K562 (cell line): Measurements from ENCODE around the gene GMDS. TPM values are rescaled to one million over a fixed set of nuclear protein-coding genes. Genes with fewer than 3 reads are reported as not detected.

ENCODE experiments used
- ATAC-seq: fragments of 200-7000 bp; cut with Tn5 transposase; 3 replicates; pipeline ENCODE4 v1.9.1; 2020; ENCODE audit warnings: moderate library complexity
- BruUV-seq: library from RNA; stranded (reverse); fragments of 400-500 nt; replicated peaks from 2 replicates; lab custom pipeline; 2021; lab: Mats Ljungman, UMichigan
- CTCF ChIA-PET: fragments of 300-600 bp; formaldehyde crosslinking; extraction: SDS; loops from one replicate; lab custom pipeline; 2021; ENCODE audit warnings: low intra/inter-chr PET ratio; lab: Yijun Ruan, JAX
- POLR2A ChIA-PET: fragments of 300-600, 350-650 bp; sonication (Branson Sonifier 250); formaldehyde crosslinking; extraction: SDS; loops from one replicate; lab custom pipeline; 2021; ENCODE audit warnings: antibody characterized with exemption, inconsistent platforms; lab: Yijun Ruan, JAX
- DNase-seq, 4 experiments: peaks; one replicate each; pipeline versions ENCODE4 v3.0.0 to v3.0.0-alpha.2; 2011 to 2018; ENCODE audit warnings: low spot score in 3 of 4, mixed read lengths in 3 of 4; ENCODE audit errors: extremely low read depth in 1 of 4
- FAIRE-seq: peaks from 2 replicates; lab custom pipeline; 2011; peaks lifted over from hg19 to GRCh38; lab: Jason Lieb, UNC
- H2AFZ ChIP-seq: 2 replicates; pipeline ENCODE4 v1.6.0; 2011; ENCODE audit warnings: low read depth, low read length, control low read depth, inconsistent platforms
- H3K27ac ChIP-seq: fragments of 200-600 bp; 3 replicates; pipeline ENCODE4 v1.8.0; 2011; ENCODE audit warnings: low read depth, mild to moderate bottlenecking, control low read depth, inconsistent platforms, low read length, moderate library complexity, mixed read lengths; ENCODE audit errors: extremely low read depth
- H3K27me3 ChIP-seq, 2 experiments: fragments of 300-600 bp in 1 of 2; 2 replicates in 1 of 2; 3 replicates in 1 of 2; pipeline versions ENCODE4 v1.6.0 to v1.8.0; 2011; ENCODE audit warnings: inconsistent platforms in 2 of 2, low read length in 2 of 2, mild to moderate bottlenecking in 1 of 2, mixed read lengths in 1 of 2, moderate library complexity in 1 of 2; ENCODE audit not compliant: control insufficient read depth in 2 of 2, insufficient read depth in 2 of 2
- H3K36me3 ChIP-seq: fragments of 300-600 bp; 3 replicates; pipeline ENCODE4 v1.8.0; 2011; ENCODE audit warnings: mild to moderate bottlenecking, low read length, inconsistent platforms; ENCODE audit not compliant: control insufficient read depth, insufficient read depth
- H3K4me1 ChIP-seq, 2 experiments: fragments of 200-600 bp in 1 of 2; replicated peaks in 1 of 2; 2 replicates in 1 of 2; 3 replicates in 1 of 2; pipeline versions ENCODE4 v1.5.1 to v1.8.0; 2011; ENCODE audit warnings: inconsistent platforms in 2 of 2, low read length in 2 of 2, mild to moderate bottlenecking in 1 of 2, mixed read lengths in 1 of 2, moderate library complexity in 1 of 2; ENCODE audit not compliant: control insufficient read depth in 2 of 2, insufficient read depth in 2 of 2
- H3K4me2 ChIP-seq: 2 replicates; pipeline ENCODE4 v1.6.1; 2011; ENCODE audit warnings: low read length, control low read depth, inconsistent platforms, mixed read lengths; ENCODE audit not compliant: insufficient read depth
- H3K4me3 ChIP-seq: fragments of 200-600 bp; sonication (generic), shearing (Covaris generic); 2 replicates; pipeline ENCODE4 v1.5.1; 2016; ENCODE audit warnings: control low read depth, inconsistent platforms
- H3K79me2 ChIP-seq: fragments of 200-600 bp; 3 replicates; pipeline ENCODE4 v1.8.0; 2011; ENCODE audit warnings: low read length, inconsistent platforms; ENCODE audit not compliant: control insufficient read depth, insufficient read depth
- H3K9ac ChIP-seq, 2 experiments: 2 replicates each; pipeline versions ENCODE4 v1.6.0 to v1.6.1; 2011; ENCODE audit warnings: low read depth in 2 of 2, low read length in 2 of 2, control low read depth in 1 of 2, inconsistent platforms in 1 of 2, mild to moderate bottlenecking in 1 of 2, mixed read lengths in 1 of 2; ENCODE audit not compliant: insufficient read depth in 1 of 2
- H3K9me1 ChIP-seq: one replicate; pipeline ENCODE4 v1.6.0; 2011; ENCODE audit warnings: inconsistent platforms, mild to moderate bottlenecking, low read length, moderate library complexity; ENCODE audit not compliant: control insufficient read depth, insufficient read depth
- H3K9me3 ChIP-seq: replicated peaks from 2 replicates; pipeline ENCODE4 v1.5.1; 2011; ENCODE audit warnings: low read depth, low read length, inconsistent platforms; ENCODE audit not compliant: control insufficient read depth, insufficient read depth
- H4K20me1 ChIP-seq: replicated peaks from 2 replicates; pipeline ENCODE4 v1.6.1; 2011; ENCODE audit warnings: low read length, inconsistent platforms, mixed read lengths; ENCODE audit not compliant: control insufficient read depth, insufficient read depth
- ARNT ChIP-seq, 2 experiments: fragments of 450-650 bp; IDR thresholded peaks; 2 replicates each; pipeline ENCODE4 v1.6.1; 2016; ENCODE audit warnings: mild to moderate bottlenecking in 1 of 2
- CHCHD3 ChIP-seq: fragments of 250-450 bp; sonication (Bioruptor Pico); IDR thresholded peaks from 2 replicates; pipeline ENCODE4 v2.1.2; 2022; ENCODE audit warnings: mild to moderate bottlenecking
- HCFC1 ChIP-seq: IDR thresholded peaks from 2 replicates; pipeline ENCODE4 v1.6.1; 2012; ENCODE audit warnings: low read depth, low read length, improper control_type of control experiment
- HNRNPH1 ChIP-seq: fragments of 200-400 bp; formaldehyde crosslinking; optimal IDR thresholded peaks from 2 replicates; pipeline ENCODE3; 2017; ENCODE audit warnings: low read depth, mild to moderate bottlenecking, low read length, moderate library complexity
- NCOA6 ChIP-seq: fragments of 450-650 bp; IDR thresholded peaks from 2 replicates; pipeline ENCODE4 v1.6.1; 2017; ENCODE audit warnings: mild to moderate bottlenecking
- NR2C1 ChIP-seq, 2 experiments: fragments of 450-650 bp; IDR thresholded peaks; 2 replicates each; pipeline ENCODE4 v1.6.1; 2017; ENCODE audit warnings: mild to moderate bottlenecking in 2 of 2, antibody characterized with exemption in 1 of 2, inconsistent platforms in 1 of 2, missing compliant biosample characterization in 1 of 2, missing genetic modification characterization in 1 of 2
- SMARCC2 ChIP-seq: fragments of 450-650 bp; IDR thresholded peaks from 2 replicates; pipeline ENCODE4 v1.6.1; 2017; ENCODE audit warnings: antibody characterized with exemption, moderate library complexity, mild to moderate bottlenecking, low read depth
- SREBF1 ChIP-seq: fragments of 150-350 bp; IDR thresholded peaks from 2 replicates; pipeline ENCODE4 v1.6.1; 2014; ENCODE audit warnings: antibody characterized with exemption, low read depth, low read length, borderline replicate concordance
- THAP7 ChIP-seq: fragments of 250-450 bp; sonication (Bioruptor Pico); IDR thresholded peaks from 2 replicates; pipeline ENCODE4 v1.5.0; 2021
- YY1 ChIP-seq, 3 experiments: IDR thresholded peaks; 2 replicates each; pipeline ENCODE4 v1.6.1; 2011; ENCODE audit warnings: low read length in 2 of 3, mild to moderate bottlenecking in 2 of 3, moderate library complexity in 2 of 3, borderline replicate concordance in 1 of 3, control low read depth in 1 of 3, low read depth in 1 of 3; ENCODE audit not compliant: insufficient read depth in 3 of 3, insufficient replicate concordance in 2 of 3, control insufficient read depth in 1 of 3, insufficient read length in 1 of 3; ENCODE audit errors: extremely low read depth in 1 of 3
- ZNF655 ChIP-seq: fragments of 250-450 bp; sonication (Bioruptor Pico); IDR thresholded peaks from 2 replicates; pipeline ENCODE4 v1.5.0; 2021
- WGBS: fragments of 100-300 bp; shearing (Covaris generic); methylation state at CpG from one replicate; pipeline ENCODE4 v1.1.6; 2016; ENCODE audit warnings: low coverage, mixed read lengths; ENCODE audit not compliant: insufficient coverage; ENCODE audit errors: missing lambda C conversion rate; 5-methylcytosine and 5-hydroxymethylcytosine counted together
- in situ Hi-C: fragments of 300-500 bp; cut with MboI; formaldehyde crosslinking; loops from 4 replicates; pipeline ENCODE4 v1.15.0; 2018; ENCODE audit warnings: inconsistent platforms, mixed read lengths
- intact Hi-C: fragments of 100-400 bp; cut with micrococcal nuclease; formaldehyde crosslinking; loops from 2 replicates; pipeline ENCODE4 v1.14.2; 2022
- polyA plus RNA-seq, 8 experiments: library from polyadenylated mRNA; depleted of rRNA in 4 of 8; stranded (reverse) in 5 of 8; unstranded in 3 of 8; fragments of >200 nt; fragmentation: Nextera tagmentation in 2 of 8; fragmentation: Illumina TruSeq in 1 of 8; extraction: Ambion mirVana in 2 of 8; extraction: Trizol in 1 of 8; gene quantifications; 2 replicates each; pipeline versions ENCODE4 v1.2.1 to v1.2.3, GENCODE V29; 2011 to 2014; ENCODE audit warnings: inconsistent platforms in 1 of 8, missing spikeins in 1 of 8
- total RNA-seq, 7 experiments: library from RNA; depleted of rRNA in 6 of 7; stranded (reverse); fragments of >200 nt in 6 of 7; fragmentation: Illumina TruSeq in 2 of 7; extraction: Trizol in 2 of 7; gene quantifications; 2 replicates each; pipeline versions ENCODE4 v1.2.1 to v1.2.3, GENCODE V29; 2011 to 2021; ENCODE audit warnings: low replicate concordance in 1 of 7
- TF ChIP-seq, protein P1 (sequence below): IDR thresholded peaks from 2 replicates; pipeline ENCODE4 v1.6.1; 2012; ENCODE audit warnings: low read depth, low read length, improper control_type of control experiment, borderline replicate concordance
- TF ChIP-seq, protein P2 (sequence below): fragments of 250-450 bp; sonication (Bioruptor Pico); IDR thresholded peaks from 2 replicates; pipeline ENCODE4 v1.8.0; 2021; ENCODE audit warnings: mild to moderate bottlenecking, moderate library complexity

GMDS gene
- total and polyA plus RNA-seq, 9 of the 15 experiments (the other 6 are each of a cell fraction or from before 2014, with no cell fraction given) = 0.48 to 31.8 (median 13.4) TPM

GRCh38 chr6:1715336-1715735, 530.1 kb downstream of the GMDS start (continued):
- no peak for TF ChIP-seq ZNF655 (CRISPR knock-in tag)
- TF ChIP-seq, protein P1, sequence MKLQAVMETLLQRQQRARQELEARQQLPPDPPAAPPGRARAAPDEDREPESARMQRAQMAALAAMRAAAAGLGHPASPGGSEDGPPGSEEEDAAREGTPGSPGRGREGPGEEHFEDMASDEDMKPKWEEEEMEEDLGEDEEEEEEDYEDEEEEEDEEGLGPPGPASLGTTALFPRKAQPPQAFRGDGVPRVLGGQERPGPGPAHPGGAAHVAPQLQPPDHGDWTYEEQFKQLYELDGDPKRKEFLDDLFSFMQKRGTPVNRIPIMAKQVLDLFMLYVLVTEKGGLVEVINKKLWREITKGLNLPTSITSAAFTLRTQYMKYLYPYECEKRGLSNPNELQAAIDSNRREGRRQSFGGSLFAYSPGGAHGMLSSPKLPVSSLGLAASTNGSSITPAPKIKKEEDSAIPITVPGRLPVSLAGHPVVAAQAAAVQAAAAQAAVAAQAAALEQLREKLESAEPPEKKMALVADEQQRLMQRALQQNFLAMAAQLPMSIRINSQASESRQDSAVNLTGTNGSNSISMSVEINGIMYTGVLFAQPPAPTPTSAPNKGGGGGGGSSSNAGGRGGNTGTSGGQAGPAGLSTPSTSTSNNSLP = no peak
- TF ChIP-seq THAP7 (CRISPR knock-in tag) = no peak

- H3K9me3 ChIP-seq = no peaks in the 10 kb centered on the region
- no peak overlapping the region for H3K4me3 ChIP-seq
- H3K36me3 ChIP-seq = no peaks in the 10 kb centered on the region
- H3K79me2 ChIP-seq = no peaks in the 10 kb centered on the region
- no peaks in the 10 kb centered on the region for H3K4me1 ChIP-seq
- H3K9me1 ChIP-seq = no peaks in the 10 kb centered on the region
- CTCF ChIA-PET = no interaction called here
- no peak overlapping the region for H3K4me2 ChIP-seq
- POLR2A ChIA-PET = no interaction called here
- no TSS peak for BruUV-seq
- no peak for DNase-seq
- no peaks in the 10 kb centered on the region; the same call in none of the 2 replicates for H4K20me1 ChIP-seq
- H3K9ac ChIP-seq = no peak overlapping the region
- intact Hi-C loops (no loop called here), in situ Hi-C loops (no loop called here)
- no peak for FAIRE-seq
- peaks cover 13 to 34% of the 10 kb centered on the region in 2 experiments for H3K27me3 ChIP-seq
- no peak for ATAC-seq
- H2AFZ ChIP-seq = no peak overlapping the region
- H3K27ac ChIP-seq = no peak overlapping the region
- 13% methylated on average over 5 of the region's 5 CpGs for WGBS
- no peak for TF ChIP-seq NCOA6
- TF ChIP-seq THAP7 (CRISPR knock-in tag) = no peak
- no peak for TF ChIP-seq HCFC1
- TF ChIP-seq YY1 (IDR thresholded peaks at IDR 0.05; ENCODE audit: borderline replicate concordance in 1 of 3, control insufficient read depth in 1 of 3, extremely low read depth in 1 of 3, insufficient read depth in 3 of 3, insufficient read length in 1 of 3, insufficient replicate concordance in 2 of 3, low read depth in 1 of 3, low read length in 2 of 3) = no peak
- no peak for TF ChIP-seq ARNT (IDR thresholded peaks at IDR 0.05)
- TF ChIP-seq, protein P2, sequence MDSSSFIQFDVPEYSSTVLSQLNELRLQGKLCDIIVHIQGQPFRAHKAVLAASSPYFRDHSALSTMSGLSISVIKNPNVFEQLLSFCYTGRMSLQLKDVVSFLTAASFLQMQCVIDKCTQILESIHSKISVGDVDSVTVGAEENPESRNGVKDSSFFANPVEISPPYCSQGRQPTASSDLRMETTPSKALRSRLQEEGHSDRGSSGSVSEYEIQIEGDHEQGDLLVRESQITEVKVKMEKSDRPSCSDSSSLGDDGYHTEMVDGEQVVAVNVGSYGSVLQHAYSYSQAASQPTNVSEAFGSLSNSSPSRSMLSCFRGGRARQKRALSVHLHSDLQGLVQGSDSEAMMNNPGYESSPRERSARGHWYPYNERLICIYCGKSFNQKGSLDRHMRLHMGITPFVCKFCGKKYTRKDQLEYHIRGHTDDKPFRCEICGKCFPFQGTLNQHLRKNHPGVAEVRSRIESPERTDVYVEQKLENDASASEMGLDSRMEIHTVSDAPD (CRISPR knock-in tag) = no peak
- no peak for TF ChIP-seq NR2C1 (IDR thresholded peaks at IDR 0.05)
- no peak for TF ChIP-seq NR2C1 (tag; IDR thresholded peaks at IDR 0.05)
- no peak for TF ChIP-seq SREBF1
- TF ChIP-seq SMARCC2 = no peak
- no peak for TF ChIP-seq CHCHD3 (CRISPR knock-in tag)
- no peak for TF ChIP-seq HNRNPH1
Measured at GRCh38 chr6:1714654-1715053, 530.8 kb downstream of the GMDS start.
